Midbrain (tissue), 1 donor: Measurements from ENCODE around the gene PDZRN3.

Experiments
- DNase-seq: peaks from one replicate; lab custom pipeline; 2025; lab: John Stamatoyannopoulos, UW

PDZRN3 gene

DNA sequence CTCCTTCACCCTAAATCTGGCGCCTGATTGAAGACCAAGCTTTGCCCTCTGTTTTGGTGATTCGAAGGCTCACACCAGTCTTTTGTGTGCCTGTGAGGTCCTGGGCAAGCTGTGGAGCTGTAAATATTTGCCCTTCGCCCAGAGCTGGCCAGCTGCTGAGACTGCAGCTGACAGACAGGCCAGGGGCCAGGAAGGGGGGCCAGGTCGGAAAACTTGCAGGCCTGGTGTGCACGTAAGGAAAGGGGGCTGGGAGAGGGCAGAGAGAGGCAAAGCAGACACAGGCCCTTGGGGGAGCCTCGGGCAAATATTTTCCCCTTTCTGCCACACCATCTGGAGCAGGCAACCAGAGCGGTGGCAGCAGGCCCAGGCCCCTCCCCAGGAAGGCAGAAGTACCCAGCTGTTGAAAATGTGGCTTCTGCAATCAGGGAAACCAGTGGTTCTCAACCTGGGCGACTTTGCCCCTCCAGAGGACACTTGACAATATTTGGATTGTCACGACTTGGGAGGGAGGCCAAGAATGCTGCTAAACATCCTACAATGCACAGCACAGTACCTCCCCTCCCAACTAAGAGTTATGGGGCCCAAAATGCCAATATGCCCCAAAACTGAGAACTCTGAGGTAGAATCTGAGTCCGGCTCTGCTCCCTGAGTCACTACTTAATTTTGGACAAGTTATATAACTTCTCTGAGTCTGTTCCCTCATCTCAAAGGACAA lies 2.5 kb downstream of the PDZRN3 start:
- no peak for DNase-seq

- DNase-seq, result peak; percentile 30
Observed at GRCh38 chr3:73621388-73621787, 3.4 kb downstream of the PDZRN3 start.

DNA sequence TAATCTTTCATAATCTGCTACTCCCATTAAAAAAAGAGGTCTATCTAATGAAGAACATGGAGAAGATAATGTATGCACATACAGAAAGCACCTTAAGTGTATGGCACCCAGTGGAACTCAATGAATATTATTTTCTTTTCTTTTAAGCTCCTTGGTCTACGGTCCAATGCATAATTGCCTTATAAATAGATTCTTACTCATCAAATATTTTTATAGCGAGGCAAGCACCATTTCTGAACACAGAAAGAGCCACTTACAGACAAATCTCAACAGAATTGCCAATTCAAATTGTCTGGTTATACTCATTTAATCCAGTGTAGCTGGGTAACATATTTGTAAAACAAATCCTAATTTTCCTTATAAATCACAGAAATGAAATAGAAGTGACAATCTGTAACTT lies 6.3 kb downstream of the PDZRN3 start:
- DNase-seq, result no peak

DNA sequence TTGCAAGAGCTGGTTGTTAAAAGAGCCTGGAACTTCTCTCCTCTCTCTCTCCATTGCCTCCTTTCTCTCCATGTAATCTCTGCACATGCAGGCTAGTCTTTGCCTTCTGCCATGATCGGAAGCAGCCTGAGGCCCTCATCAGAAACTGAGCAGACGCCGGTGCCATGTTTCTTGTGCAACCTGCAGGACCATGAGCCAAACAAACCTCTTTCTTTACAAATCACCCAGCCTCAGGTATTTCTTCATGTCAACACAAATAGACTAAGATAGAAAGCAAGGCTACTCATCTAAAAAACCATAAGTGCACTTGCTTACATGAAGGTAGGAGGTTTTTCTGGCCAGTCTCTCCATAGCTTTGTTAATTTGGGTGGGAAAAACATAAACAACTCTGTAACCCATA lies 8.7 kb downstream of the PDZRN3 start:
- no peak for DNase-seq

DNA sequence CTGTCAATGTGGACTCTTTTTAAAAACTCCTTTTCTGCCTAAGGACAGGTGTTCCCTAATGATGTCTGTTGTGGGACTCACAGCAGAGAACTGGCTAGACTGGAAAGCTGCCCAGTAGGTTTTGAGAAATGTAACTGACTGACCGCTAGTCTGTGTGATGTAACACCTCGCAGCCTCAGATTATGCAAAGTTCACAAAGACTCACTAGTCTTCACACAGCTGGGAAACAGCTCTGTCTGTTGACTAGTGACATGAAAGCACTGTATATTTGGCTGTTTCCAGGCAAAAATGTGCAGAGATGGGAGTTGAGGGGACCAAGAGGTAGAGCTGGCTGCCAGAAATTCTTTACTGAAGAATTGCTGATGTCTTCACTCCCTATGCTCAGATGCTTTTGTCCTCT lies 10.3 kb downstream of the PDZRN3 start:
- no peak for DNase-seq

- DNase-seq, result no peak
Observed at GRCh38 chr3:73611176-73611575, 13.6 kb downstream of the PDZRN3 start.

DNA sequence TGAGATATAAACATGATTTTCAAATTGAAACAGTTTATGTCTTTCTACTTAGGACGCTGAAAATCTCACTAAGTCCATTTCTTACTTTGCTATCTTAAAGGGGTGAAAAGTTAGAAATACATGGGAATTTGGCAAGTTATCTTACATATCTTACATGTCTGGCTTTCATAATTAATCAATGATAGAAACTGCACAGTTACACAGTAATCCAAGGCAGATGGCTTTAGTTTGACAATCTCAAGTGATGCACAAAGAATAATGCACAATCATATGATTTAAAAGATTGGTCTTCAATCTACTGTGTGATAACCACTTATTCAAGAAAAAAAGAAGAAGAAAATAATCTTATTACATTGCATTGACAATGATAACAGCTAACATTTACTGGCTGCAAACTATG lies 14.2 kb downstream of the PDZRN3 start:
- DNase-seq, result no peak

- no peak for DNase-seq
Observed at GRCh38 chr3:73609655-73610054, 15.1 kb downstream of the PDZRN3 start.

GRCh38 chr3:73609315-73609641 lies 15.5 kb downstream of the PDZRN3 start:
- no peak for DNase-seq

GRCh38 chr3:73608456-73609314 lies 16.1 kb downstream of the PDZRN3 start:
- DNase-seq, result no peak

GRCh38 chr3:73605861-73606260 lies 18.9 kb downstream of the PDZRN3 start:
- DNase-seq, result no peak

DNA sequence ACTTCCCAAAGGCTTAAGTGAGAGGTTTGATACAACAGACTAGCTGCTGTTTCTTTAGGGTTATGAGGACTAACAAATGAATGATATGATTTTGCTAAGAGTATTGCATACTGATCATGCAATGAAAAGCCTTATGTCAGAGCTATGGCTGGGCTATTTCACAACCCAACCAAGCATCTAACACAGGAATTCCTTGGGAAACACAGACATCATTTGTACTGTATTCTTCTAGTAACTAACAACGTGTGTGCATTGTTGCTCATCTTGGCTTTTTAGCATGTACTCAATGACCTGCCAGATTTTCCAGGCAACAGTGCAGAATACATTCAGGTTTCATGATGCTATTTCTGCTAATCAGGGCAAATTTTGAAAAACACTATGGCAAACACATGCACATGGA lies 19.3 kb downstream of the PDZRN3 start:
- no peak for DNase-seq

DNA sequence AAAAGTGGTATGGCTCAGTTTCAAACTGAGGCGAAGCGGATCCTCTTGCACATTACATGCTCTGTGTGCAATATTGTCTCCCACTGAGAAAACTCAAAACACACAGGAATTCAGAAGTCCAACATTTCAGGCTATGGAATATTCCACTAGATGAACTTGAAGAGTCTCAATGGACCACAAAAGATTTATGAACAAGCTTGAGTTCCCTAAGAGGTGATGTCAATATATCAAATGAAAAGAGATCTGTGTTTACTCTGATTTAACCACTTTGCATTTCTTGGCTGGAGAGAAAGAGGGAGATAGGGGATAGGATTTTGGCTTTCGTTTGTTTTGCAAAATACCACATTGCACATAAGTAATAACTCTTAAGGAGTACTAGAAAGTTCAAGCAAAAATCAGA lies 20.3 kb downstream of the PDZRN3 start:
- no peak for DNase-seq

DNA sequence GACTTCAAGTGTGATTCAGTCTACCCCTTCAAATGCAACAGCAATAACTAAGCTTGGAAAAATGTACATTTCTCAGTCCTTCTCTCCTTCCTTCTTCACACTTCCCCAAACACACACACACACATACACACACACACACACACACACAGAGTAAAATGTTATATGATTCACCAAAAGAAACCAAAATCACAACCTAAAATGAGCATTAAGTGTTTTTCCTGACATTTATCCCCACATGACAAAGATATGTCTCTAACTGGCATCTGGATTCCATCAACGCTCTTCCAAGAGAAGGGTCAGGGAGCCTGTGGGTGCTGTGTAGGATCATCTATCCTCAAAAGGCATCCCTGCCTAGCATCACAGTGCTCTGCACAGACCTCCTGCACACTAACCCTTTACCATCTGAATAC lies 21.0 kb downstream of the PDZRN3 start:
- no peak for DNase-seq

- DNase-seq, result no peak
Observed at GRCh38 chr3:73602170-73602569, 22.6 kb downstream of the PDZRN3 start.

- no peak for DNase-seq
Observed at GRCh38 chr3:73601481-73601880, 23.3 kb downstream of the PDZRN3 start.

DNA sequence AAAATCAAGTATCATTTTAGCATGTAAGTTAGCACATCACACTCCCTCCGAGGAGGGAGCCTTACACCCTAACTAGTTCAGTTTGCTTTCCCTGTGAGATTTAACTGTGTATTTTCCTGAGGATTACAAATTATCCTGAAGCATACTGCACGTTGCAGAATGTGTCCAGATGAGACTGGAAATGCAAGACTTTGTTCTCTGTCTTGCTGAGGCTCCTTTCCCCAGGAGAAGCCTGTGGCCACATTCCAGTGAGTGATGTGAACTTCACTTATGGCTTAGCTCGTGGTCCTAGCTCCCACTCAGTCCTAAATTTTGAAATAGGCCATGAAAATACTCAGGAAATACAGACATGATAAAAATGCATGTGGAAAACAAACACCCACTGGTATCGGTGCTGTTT lies 23.7 kb downstream of the PDZRN3 start:
- DNase-seq, result no peak

DNA sequence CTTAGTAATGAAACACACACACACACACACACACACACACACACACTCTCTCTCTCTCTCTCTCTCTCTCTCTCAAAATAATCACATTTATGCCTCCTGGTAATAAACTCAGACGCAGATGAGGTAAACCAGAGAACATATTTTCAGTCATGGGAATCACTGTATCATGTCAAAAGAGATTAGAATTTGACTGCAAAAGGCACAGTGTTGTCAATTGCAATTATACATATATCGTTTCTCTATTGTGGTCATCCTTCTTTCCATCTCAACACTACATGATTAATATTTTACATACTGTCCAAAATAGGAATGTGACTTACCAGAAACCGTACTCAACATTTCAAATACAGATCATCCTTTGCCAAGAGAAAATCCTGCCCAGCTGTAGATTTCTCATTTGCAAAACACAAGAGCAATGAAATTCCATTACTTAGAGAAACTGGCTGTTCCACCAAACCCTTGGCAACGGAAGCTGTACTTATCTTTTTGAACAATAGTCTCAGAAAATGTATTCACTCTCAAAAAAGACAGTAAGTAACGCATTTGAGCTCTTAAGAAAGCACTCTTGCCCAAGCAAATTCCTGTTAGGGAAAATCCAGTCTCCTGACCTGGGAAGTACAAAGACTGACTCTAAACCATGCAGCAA lies 24.3 kb downstream of the PDZRN3 start:
- peak; percentile 9 for DNase-seq

DNA sequence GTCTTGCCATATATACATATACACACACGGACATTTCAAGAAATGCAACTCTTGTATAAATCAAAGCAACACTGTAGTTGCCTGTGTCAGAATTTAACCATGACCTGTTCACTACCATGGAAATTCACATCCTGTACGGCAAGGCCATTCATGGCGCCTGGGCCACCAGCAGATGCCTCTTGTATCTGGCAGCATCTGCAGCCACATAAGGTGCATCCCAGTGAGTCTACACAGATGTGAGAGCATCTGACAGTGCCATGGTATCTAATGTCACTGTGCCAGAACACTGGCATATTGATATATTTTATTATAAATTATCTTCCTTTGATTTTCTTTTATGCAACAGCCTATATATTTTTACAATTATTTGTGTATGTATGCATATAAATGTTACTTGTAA lies 25.1 kb downstream of the PDZRN3 start:
- no peak for DNase-seq

- no peak for DNase-seq
Observed at GRCh38 chr3:73597476-73597875, 27.3 kb downstream of the PDZRN3 start.

- no peak for DNase-seq
Observed at GRCh38 chr3:73592154-73593144, 32.3 kb downstream of the PDZRN3 start.

DNA sequence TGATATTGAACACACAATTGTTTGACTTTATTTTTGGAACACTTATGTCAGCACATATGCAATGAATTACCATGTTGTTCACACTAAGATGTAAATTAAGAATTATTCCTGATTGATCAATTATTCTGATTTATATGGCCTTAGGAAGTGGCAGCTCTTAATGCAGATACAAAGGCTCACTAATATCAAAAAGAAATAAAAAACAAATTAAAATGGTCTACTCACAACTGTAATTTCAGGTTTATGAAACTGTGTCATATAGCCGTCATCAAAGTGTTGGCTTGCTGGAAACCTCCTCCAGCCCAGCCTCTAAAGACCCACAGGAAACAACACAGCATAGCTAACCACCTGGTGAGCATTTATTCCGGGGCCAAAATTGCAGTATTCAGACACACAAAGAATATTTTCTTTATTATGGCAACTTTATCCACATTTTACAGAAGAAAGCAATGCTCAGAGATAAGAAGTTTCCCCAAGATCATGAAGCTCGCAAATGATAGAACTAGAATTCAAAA lies 33.4 kb downstream of the PDZRN3 start:
- no peak for DNase-seq
